GM12875 (cell line): ENCODE measurements around the gene YPEL3.
"Not testable (repeated sequence)": the region's sequence is repeated elsewhere in the genome, so short reads cannot be mapped to it uniquely, and the experiment has no call there.

Experiments used
- H3K4me3 ChIP-seq: one replicate; pipeline ENCODE4 v1.5.1; 2011; ENCODE audit warnings: low read depth, low read length, control low read depth
- TF ChIP-seq, protein P1 (sequence below): IDR thresholded peaks from 2 replicates; pipeline ENCODE4 v1.5.1; 2011; ENCODE audit warnings: low read depth, mild to moderate bottlenecking, control low read depth, inconsistent platforms, low read length, moderate library complexity, borderline replicate concordance; ENCODE audit not compliant: insufficient read depth

The YPEL3 gene

GRCh38 chr16:30116291-30117207 is 20.5 kb upstream of the YPEL3 start:
- no peak overlapping the region for H3K4me3 ChIP-seq
- TF ChIP-seq, protein P1, sequence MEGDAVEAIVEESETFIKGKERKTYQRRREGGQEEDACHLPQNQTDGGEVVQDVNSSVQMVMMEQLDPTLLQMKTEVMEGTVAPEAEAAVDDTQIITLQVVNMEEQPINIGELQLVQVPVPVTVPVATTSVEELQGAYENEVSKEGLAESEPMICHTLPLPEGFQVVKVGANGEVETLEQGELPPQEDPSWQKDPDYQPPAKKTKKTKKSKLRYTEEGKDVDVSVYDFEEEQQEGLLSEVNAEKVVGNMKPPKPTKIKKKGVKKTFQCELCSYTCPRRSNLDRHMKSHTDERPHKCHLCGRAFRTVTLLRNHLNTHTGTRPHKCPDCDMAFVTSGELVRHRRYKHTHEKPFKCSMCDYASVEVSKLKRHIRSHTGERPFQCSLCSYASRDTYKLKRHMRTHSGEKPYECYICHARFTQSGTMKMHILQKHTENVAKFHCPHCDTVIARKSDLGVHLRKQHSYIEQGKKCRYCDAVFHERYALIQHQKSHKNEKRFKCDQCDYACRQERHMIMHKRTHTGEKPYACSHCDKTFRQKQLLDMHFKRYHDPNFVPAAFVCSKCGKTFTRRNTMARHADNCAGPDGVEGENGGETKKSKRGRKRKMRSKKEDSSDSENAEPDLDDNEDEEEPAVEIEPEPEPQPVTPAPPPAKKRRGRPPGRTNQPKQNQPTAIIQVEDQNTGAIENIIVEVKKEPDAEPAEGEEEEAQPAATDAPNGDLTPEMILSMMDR = no peak

GRCh38 chr16:30115238-30115637 is 19.2 kb upstream of the YPEL3 start:
- no peak overlapping the region for H3K4me3 ChIP-seq
- TF ChIP-seq, protein P1 = no peak

GRCh38 chr16:30114833-30115232 is 18.8 kb upstream of the YPEL3 start:
- H3K4me3 ChIP-seq = not testable (repeated sequence)

- no peak overlapping the region for H3K4me3 ChIP-seq
- TF ChIP-seq, protein P1 = no peak
Observed at GRCh38 chr16:30114411-30114810, 18.4 kb upstream of the YPEL3 start.

DNA sequence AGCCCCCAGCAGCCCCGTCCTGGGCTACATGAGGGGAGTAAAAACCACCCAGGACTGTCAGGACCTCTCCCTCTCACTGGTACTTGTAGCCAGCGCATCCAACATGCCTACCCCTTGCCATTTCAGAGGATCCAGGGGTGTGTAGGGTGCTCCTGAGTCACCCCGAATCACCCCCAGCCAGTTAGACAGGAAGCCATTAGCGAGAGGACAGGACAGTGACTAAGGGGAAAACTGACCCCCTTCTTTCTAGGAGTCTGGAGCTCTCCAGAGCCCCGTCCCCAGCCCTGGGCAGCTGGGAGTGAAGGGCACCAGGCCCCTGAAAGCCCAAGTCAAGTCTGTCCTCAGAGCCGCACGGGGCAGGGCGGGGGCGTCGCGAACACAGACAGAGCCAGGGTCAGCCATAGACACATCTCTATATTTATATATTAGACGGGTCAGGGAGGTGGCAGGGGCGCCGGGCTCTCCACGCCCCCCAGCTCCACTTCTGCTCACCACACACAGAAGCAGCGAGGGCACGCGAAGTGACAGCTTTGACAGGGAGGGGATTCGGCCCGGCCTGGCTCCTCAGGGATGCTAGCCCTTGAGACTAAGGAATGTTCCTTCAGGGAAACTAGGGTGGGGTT is 17.8 kb upstream of the YPEL3 start:
- H3K4me3 ChIP-seq = no peak overlapping the region
- TF ChIP-seq, protein P1 = no peak

GRCh38 chr16:30113031-30113710 is 17.2 kb upstream of the YPEL3 start, which contains the start of gene GDPD3:
Gene GDPD3, minus strand, starts transcription at chr16:30113537. Its CDS starts 59 bp downstream, at chr16:30113478.
- H3K4me3 ChIP-seq = no peak within 1 kb of the TSS
- TF ChIP-seq, protein P1 = no peak
